Lung (tissue), 12 donors: ENCODE results near the gene APOBEC3C. TPM values are rescaled to one million over a fixed set of nuclear protein-coding genes. Genes with fewer than 3 reads are reported as not detected.
"Not testable (repeated sequence)": the region's sequence is repeated elsewhere in the genome, so short reads cannot be mapped to it uniquely, and the experiment has no call there.

Experiments used
- ATAC-seq: fragments of 200-7000 bp; cut with Tn5 transposase; one replicate; pipeline ENCODE4 v1.9.1; 2020; ENCODE audit warnings: moderate number of reproducible peaks; ENCODE audit not compliant: insufficient read depth, low FRiP score
- DNase-seq, 3 donors: peaks; one replicate each; pipeline ENCODE4 v3.0.0-alpha.2; 2013 to 2017
- H3K27ac ChIP-seq, 2 donors: one replicate each; pipeline ENCODE4 v1.5.1; 2013; ENCODE audit warnings: mild to moderate bottlenecking in 2 of 2, moderate library complexity in 2 of 2, control low read depth in 1 of 2, inconsistent platforms in 1 of 2, low read depth in 1 of 2, low read length in 1 of 2
- H3K27me3 ChIP-seq, 3 donors: one replicate each; pipeline ENCODE4 v1.5.1; 2013; ENCODE audit warnings: low read length in 2 of 3; ENCODE audit not compliant: control insufficient read depth in 3 of 3, insufficient read depth in 3 of 3
- H3K36me3 ChIP-seq, 4 donors: one replicate each; pipeline ENCODE4 v1.5.1; 2013; ENCODE audit warnings: low read length in 4 of 4, mild to moderate bottlenecking in 1 of 4, moderate library complexity in 1 of 4; ENCODE audit not compliant: control insufficient read depth in 4 of 4, insufficient read depth in 4 of 4
- H3K4me1 ChIP-seq, 5 donors: one replicate each; pipeline ENCODE4 v1.5.1; 2013; ENCODE audit warnings: low read length in 5 of 5, mild to moderate bottlenecking in 2 of 5, moderate library complexity in 1 of 5; ENCODE audit not compliant: control insufficient read depth in 5 of 5, insufficient read depth in 5 of 5
- H3K4me3 ChIP-seq: one replicate; pipeline ENCODE4 v1.5.1; 2013; ENCODE audit warnings: mild to moderate bottlenecking, control low read depth, moderate library complexity
- H3K9ac ChIP-seq, 2 donors: one replicate each; pipeline ENCODE4 v1.5.1; 2013; ENCODE audit warnings: low read length in 2 of 2, control low read depth in 1 of 2; ENCODE audit not compliant: insufficient read depth in 1 of 2
- H3K9me3 ChIP-seq, 4 donors: one replicate each; pipeline ENCODE4 v1.5.1; 2013; ENCODE audit warnings: low read length in 3 of 4, mild to moderate bottlenecking in 1 of 4, moderate library complexity in 1 of 4; ENCODE audit not compliant: control insufficient read depth in 4 of 4, insufficient read depth in 3 of 4
- WGBS, 2 donors: extraction: QIAGEN DNeasy Blood & Tissue Kit; methylation state at CpG; one replicate each; pipeline ENCODE4 v1.1.7; 2013; 5-methylcytosine and 5-hydroxymethylcytosine counted together
- polyA plus RNA-seq, 2 donors: library from polyadenylated mRNA; stranded (reverse); fragments of 200-250 nt; gene quantifications; one replicate each; pipeline ENCODE4 v1.2.1, GENCODE V29; 2013
- total RNA-seq, 2 donors: library from RNA; depleted of rRNA in 1 of 2; stranded (reverse); fragments of >200 nt in 1 of 2; gene quantifications; one replicate each; pipeline ENCODE4 v1.2.1, GENCODE V29; 2014 to 2021
- TF ChIP-seq, protein P1 (sequence below): IDR thresholded peaks from 2 replicates; pipeline ENCODE4 v1.5.1; 2012; ENCODE audit warnings: mild to moderate bottlenecking; ENCODE audit errors: control extremely low read depth, extremely low read depth
- donor health status: control.
- donor health status: control.
- donor health status: Bipolar disorder and iron deficiency.
- donor health status: healthy.
- donor health status: DM: yes; HTN: yes; CAD: no.

APOBEC3C gene
- total and polyA plus RNA-seq, 4 donors = 11.1 to 21.7 (median 13.6) TPM

DNA sequence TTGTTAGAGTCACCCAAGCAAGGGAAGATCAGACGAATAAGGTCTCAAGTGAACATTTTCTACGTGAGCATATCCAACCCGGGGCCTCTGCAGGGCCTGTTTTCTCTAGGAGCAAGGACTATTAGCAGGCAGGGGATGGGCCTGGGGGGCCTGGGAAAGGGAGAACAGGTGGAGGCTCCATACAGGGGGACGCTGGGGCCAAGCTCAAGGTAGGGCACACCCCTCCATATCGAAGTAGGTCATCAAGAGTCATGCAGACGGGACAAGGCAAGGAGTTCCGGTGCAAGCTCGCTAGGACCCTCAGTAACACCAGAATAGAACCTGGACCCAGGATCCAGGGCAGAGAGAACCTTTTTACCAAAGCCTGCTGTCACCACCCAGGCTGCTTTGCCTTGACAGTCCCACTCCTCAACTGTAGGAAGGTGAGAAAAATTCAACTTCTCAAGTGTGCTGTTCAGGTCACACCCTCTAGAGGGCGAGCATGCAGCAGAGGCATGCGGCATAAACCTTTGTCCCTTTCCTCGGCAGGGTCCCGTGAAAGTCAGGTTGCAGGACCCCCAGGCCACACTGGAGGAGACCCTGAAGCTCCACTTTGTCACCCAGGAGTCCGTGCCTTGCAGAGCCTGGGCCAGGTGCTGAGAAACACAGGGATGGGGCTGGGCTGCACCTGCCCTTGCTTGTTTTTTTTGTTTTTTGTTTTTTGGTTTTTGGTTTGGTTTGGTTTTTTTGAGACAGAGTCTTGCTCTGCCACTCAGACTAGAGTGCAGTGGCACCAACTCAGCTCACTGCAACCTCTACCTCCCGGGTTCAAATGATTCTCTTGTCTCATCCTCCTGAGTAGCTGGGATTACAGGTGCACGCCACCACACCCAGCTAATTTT lies 40.5 kb upstream of the APOBEC3C start:
- Histone ChIP-seq H3K27me3 (no peaks in the 10 kb centered on the region), H3K9me3 (no peaks in the 10 kb centered on the region), H3K9ac (no peak overlapping the region), H3K36me3 (no peaks in the 10 kb centered on the region), H3K4me3 (no peak overlapping the region), H3K27ac (no peak overlapping the region), H3K4me1 (no peaks in the 10 kb centered on the region)
- DNase-seq (peak in 2 of 3 donors; percentile 21 to 37), ATAC-seq (no peak)
- WGBS, 2 donors = 44 to 48% methylated on average over 15 of the region's 15 CpGs
- TF ChIP-seq, protein P1, sequence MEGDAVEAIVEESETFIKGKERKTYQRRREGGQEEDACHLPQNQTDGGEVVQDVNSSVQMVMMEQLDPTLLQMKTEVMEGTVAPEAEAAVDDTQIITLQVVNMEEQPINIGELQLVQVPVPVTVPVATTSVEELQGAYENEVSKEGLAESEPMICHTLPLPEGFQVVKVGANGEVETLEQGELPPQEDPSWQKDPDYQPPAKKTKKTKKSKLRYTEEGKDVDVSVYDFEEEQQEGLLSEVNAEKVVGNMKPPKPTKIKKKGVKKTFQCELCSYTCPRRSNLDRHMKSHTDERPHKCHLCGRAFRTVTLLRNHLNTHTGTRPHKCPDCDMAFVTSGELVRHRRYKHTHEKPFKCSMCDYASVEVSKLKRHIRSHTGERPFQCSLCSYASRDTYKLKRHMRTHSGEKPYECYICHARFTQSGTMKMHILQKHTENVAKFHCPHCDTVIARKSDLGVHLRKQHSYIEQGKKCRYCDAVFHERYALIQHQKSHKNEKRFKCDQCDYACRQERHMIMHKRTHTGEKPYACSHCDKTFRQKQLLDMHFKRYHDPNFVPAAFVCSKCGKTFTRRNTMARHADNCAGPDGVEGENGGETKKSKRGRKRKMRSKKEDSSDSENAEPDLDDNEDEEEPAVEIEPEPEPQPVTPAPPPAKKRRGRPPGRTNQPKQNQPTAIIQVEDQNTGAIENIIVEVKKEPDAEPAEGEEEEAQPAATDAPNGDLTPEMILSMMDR = peak; percentile 81

DNA sequence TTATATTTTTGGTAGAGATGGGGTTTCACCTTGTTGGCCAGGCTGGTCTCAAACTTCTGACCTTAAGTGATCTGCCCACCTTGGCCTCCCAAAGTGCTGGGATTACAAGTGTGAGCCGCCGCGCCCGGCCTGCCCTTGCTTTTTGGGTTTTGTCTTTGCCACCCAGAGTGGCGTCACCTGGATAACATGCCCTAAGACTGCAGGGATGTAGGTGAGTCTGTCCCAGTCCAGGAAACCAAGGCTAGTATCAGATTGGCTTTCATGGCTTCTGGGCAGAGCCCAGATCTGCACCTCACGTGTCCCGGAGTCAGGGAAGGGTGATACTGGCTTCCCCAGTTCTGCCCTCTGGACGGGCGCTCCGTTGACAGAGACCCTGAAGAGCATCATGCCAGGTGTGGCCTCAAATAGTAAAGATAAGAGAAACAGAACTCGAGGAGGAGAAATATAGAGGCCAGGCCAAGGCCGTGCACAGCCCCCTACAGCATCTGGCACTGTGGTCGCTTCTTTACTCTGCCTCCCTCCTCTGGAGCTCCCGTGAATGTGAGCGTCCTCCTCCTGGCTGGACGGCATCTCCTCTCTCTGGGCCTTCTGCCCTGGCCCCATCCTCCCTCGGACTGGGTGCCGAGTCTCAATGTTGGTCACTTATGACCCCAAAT lies 39.8 kb upstream of the APOBEC3C start:
- 86 to 89% methylated on average over 18 of the region's 18 CpGs for WGBS, 2 donors
- H3K4me1 ChIP-seq = no peaks in the 10 kb centered on the region
- no peak for DNase-seq
- H3K27me3 ChIP-seq = no peaks in the 10 kb centered on the region
- ATAC-seq = no peak
- TF ChIP-seq, protein P1 = no peak
- no peaks in the 10 kb centered on the region for H3K36me3 ChIP-seq
- H3K9me3 ChIP-seq = no peaks in the 10 kb centered on the region
- H3K27ac ChIP-seq = no peak overlapping the region
- H3K9ac ChIP-seq = no peak overlapping the region
- no peak overlapping the region for H3K4me3 ChIP-seq

DNA sequence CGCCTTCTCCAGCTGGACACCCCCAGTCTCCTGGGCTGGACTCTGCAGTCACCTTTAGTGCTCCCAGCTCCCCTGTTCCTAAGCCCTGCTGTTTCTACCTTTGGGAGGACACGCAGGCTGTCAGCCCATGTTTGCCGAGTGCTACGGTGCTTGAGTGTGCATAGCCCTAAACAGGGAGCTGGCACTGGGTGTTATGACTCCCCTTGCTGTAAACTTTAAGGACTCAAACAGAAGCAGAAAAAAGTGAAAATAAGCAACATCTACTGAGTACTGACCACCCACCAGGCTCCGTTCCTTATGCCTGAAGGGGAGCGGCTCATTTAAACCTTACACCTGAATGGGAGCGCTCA lies 39.3 kb upstream of the APOBEC3C start:
- no peaks in the 10 kb centered on the region for H3K36me3 ChIP-seq
- ATAC-seq (no peak), DNase-seq (no peak)
- no peaks in the 10 kb centered on the region for H3K27me3 ChIP-seq
- WGBS, 2 donors = 91 to 97% methylated on average over 7 of the region's 7 CpGs
- H3K9me3 ChIP-seq = no peaks in the 10 kb centered on the region
- H3K4me3 ChIP-seq = no peak overlapping the region
- no peak overlapping the region for H3K9ac ChIP-seq
- TF ChIP-seq, protein P1 = no peak
- no peaks in the 10 kb centered on the region for H3K4me1 ChIP-seq
- no peak overlapping the region for H3K27ac ChIP-seq

DNA sequence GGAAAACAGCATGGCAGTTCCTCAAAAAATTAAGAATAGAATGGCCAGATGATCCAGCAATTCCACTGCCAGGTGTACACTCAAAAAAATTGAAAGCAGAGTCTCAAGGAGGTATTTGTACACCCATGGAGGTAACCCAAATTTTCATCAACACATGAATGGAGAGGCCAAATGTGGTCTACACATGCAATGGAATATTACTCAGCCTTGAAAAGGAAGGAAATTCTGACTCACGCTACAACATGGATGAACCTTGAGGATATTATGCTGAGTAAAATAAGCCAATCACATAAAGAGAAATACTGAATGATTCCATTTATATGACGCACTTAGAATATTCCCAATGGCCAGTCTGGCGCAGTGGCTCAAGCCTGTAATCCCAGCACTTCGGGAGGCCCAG lies 36.8 kb upstream of the APOBEC3C start:
- WGBS, 2 donors = 81 to 94% methylated on average over 4 of the region's 4 CpGs
- H3K4me1 ChIP-seq = not testable (repeated sequence)

DNA sequence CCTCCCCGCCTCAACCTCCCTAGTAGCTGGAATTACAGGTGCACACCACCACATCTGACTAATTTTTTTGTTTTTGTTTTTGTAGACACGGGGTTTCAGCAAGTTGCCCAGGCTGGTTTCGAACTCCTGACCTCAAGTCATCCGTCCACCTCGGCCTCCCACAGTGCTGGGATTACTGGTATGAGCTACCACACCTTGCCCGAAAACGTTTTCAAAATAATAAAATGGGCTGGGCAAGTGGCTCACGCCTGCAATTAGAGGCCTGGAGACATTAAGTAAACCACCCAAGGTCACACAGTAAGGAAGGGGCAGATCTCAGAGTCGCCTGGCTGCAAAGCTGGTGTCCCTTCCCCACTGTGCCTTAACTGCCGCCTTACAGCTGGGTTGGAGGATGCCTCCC lies 33.5 kb upstream of the APOBEC3C start:
- not testable (repeated sequence) for ATAC-seq, H3K4me3 ChIP-seq, H3K9me3 ChIP-seq, H3K27ac ChIP-seq, DNase-seq, H3K9ac ChIP-seq, H3K27me3 ChIP-seq, H3K36me3 ChIP-seq
- 75 to 79% methylated on average over 10 of the region's 10 CpGs for whole genome bisulfite sequencing, 2 donors
- H3K4me1 ChIP-seq = peaks cover 0 to 11% (median 0%) of the 10 kb centered on the region in 5 donors

More for the DNA sequence above, 36.8 kb upstream of the APOBEC3C start:
- not testable (repeated sequence) for H3K36me3 ChIP-seq, H3K27ac ChIP-seq, DNase-seq, H3K4me3 ChIP-seq, H3K27me3 ChIP-seq, ATAC-seq, H3K9ac ChIP-seq, H3K9me3 ChIP-seq
